CD14-positive monocyte (primary cell): ENCODE data around the gene NFE2L1. TPM values are rescaled to one million over a fixed set of nuclear protein-coding genes. Genes with fewer than 3 reads are reported as not detected.

ENCODE experiments used
- DNase-seq, 3 donors: peaks; one replicate each; pipeline ENCODE4 v3.0.0-alpha.2; 2011 to 2022
- H2AFZ ChIP-seq: 2 replicates; pipeline ENCODE4 v1.6.0; 2012; ENCODE audit warnings: mild to moderate bottlenecking, low read depth, low read length, inconsistent platforms; ENCODE audit not compliant: insufficient read depth, poor library complexity, severe bottlenecking
- H3K27ac ChIP-seq, 2 donors: 1 replicate in 1 of 2; 2 replicates in 1 of 2; pipeline ENCODE4 v1.5.1; 2012 to 2013; ENCODE audit warnings: low read length in 2 of 2, control low read depth in 1 of 2, inconsistent platforms in 1 of 2, low read depth in 1 of 2, mild to moderate bottlenecking in 1 of 2
- H3K27me3 ChIP-seq, 2 donors: one replicate each; pipeline versions ENCODE4 v1.6.0 to v1.6.1; 2011 to 2013; ENCODE audit warnings: low read length in 2 of 2; ENCODE audit not compliant: control insufficient read depth in 2 of 2, insufficient read depth in 2 of 2
- H3K36me3 ChIP-seq, 2 donors: replicated peaks in 1 of 2; 1 replicate in 1 of 2; 2 replicates in 1 of 2; pipeline versions ENCODE4 v1.5.1 to v1.6.1; 2012 to 2013; ENCODE audit warnings: low read length in 2 of 2, control low read depth in 1 of 2, inconsistent platforms in 1 of 2, mild to moderate bottlenecking in 1 of 2; ENCODE audit not compliant: insufficient read depth in 2 of 2, control insufficient read depth in 1 of 2
- H3K4me1 ChIP-seq, 2 donors: 1 replicate in 1 of 2; 2 replicates in 1 of 2; pipeline versions ENCODE4 v1.5.1 to v1.6.1; 2012 to 2013; ENCODE audit warnings: low read length in 2 of 2, control low read depth in 1 of 2, inconsistent platforms in 1 of 2, mild to moderate bottlenecking in 1 of 2, moderate library complexity in 1 of 2; ENCODE audit not compliant: insufficient read depth in 2 of 2, control insufficient read depth in 1 of 2
- H3K4me2 ChIP-seq: replicated peaks from 2 replicates; pipeline ENCODE3; 2012; ENCODE audit warnings: low read length, moderate library complexity, mild to moderate bottlenecking; ENCODE audit not compliant: poor library complexity, severe bottlenecking; ENCODE audit errors: extremely low read depth
- H3K4me3 ChIP-seq, 3 experiments: fragments of 200-600 bp in 1 of 3; sonication (generic) in 1 of 3; replicated peaks in 1 of 3; 1 replicate in 2 of 3; 2 replicates in 1 of 3; pipeline ENCODE4 v1.5.1; 2011 to 2013; ENCODE audit warnings: low read length in 3 of 3, mild to moderate bottlenecking in 3 of 3, control low read depth in 2 of 3, low read depth in 2 of 3, inconsistent platforms in 1 of 3, moderate library complexity in 1 of 3
- H3K79me2 ChIP-seq: 2 replicates; pipeline ENCODE4 v1.6.0; 2012; ENCODE audit warnings: mild to moderate bottlenecking, control low read depth, inconsistent platforms, low read length, moderate library complexity; ENCODE audit not compliant: insufficient read depth
- H3K9ac ChIP-seq: 2 replicates; pipeline ENCODE4 v1.6.0; 2017; ENCODE audit warnings: low read length, mild to moderate bottlenecking; ENCODE audit not compliant: insufficient read depth, poor library complexity, severe bottlenecking
- H3K9me3 ChIP-seq, 2 donors: replicated peaks in 1 of 2; 1 replicate in 1 of 2; 2 replicates in 1 of 2; pipeline versions ENCODE4 v1.5.1 to v1.6.1; 2012 to 2013; ENCODE audit warnings: low read length in 2 of 2, control low read depth in 1 of 2; ENCODE audit not compliant: control insufficient read depth in 1 of 2, insufficient read depth in 1 of 2
- H4K20me1 ChIP-seq: 2 replicates; pipeline ENCODE4 v1.6.0; 2012; ENCODE audit warnings: mild to moderate bottlenecking, low read length, control low read depth, moderate library complexity; ENCODE audit not compliant: insufficient read depth
- H3K27ac Mint-ChIP-seq, 7 donors: one replicate each; pipeline ENCODE4 v1.8.0; 2020; ENCODE audit warnings: mild to moderate bottlenecking in 7 of 7, mixed read lengths in 7 of 7, moderate library complexity in 6 of 7, inconsistent platforms in 2 of 7
- H3K27me3 Mint-ChIP-seq, 3 donors: one replicate each; pipeline ENCODE4 v1.8.0; 2021 to 2022; ENCODE audit warnings: low read depth in 3 of 3, mild to moderate bottlenecking in 3 of 3, mixed read lengths in 3 of 3, moderate library complexity in 3 of 3, inconsistent platforms in 1 of 3
- H3K36me3 Mint-ChIP-seq, 2 donors: one replicate each; pipeline ENCODE4 v1.8.0; 2020; ENCODE audit warnings: mixed read lengths in 2 of 2, inconsistent platforms in 1 of 2, mild to moderate bottlenecking in 1 of 2
- H3K4me1 Mint-ChIP-seq: one replicate; pipeline ENCODE4 v1.8.0; 2020; ENCODE audit warnings: mild to moderate bottlenecking, mixed read lengths
- H3K4me3 Mint-ChIP-seq, 2 donors: one replicate each; pipeline ENCODE4 v1.8.0; 2020; ENCODE audit warnings: mild to moderate bottlenecking in 2 of 2, mixed read lengths in 2 of 2, moderate library complexity in 1 of 2
- H3K9me3 Mint-ChIP-seq, 7 donors: one replicate each; pipeline ENCODE4 v1.8.0; 2020 to 2022; ENCODE audit warnings: mixed read lengths in 7 of 7, mild to moderate bottlenecking in 6 of 7, moderate library complexity in 6 of 7, inconsistent platforms in 2 of 7
- WGBS: methylation state at CpG from one replicate; pipeline ENCODE4 v1.1.5; 2013; ENCODE audit warnings: missing lambda C conversion rate; ENCODE audit not compliant: insufficient coverage; 5-methylcytosine and 5-hydroxymethylcytosine counted together
- intact Hi-C, 2 donors: fragments of 100-400 bp; cut with micrococcal nuclease; formaldehyde crosslinking; loops; one replicate each; pipeline versions ENCODE4 v1.15.0 to v1.15.1; 2023
- polyA plus RNA-seq, 3 donors: library from polyadenylated mRNA; depleted of rRNA in 1 of 3; unstranded in 2 of 3; stranded (reverse) in 1 of 3; fragments of 300-500 nt in 2 of 3; fragments of >200 nt in 1 of 3; fragmentation: Illumina TruSeq in 2 of 3; gene quantifications; 1 replicate in 2 of 3; 2 replicates in 1 of 3; pipeline ENCODE4 v1.2.3, GENCODE V29; 2012 to 2021
- TF ChIP-seq, protein P1 (sequence below): fragments of 200-600 bp; IDR thresholded peaks from one replicate; pipeline ENCODE4 v1.8.0; 2022; ENCODE audit warnings: antibody characterized with exemption, mild to moderate bottlenecking

NFE2L1 gene
- polyA plus RNA-seq, 3 donors = 2.8 to 27.0 (median 7.1) TPM

- TF ChIP-seq, protein P1, sequence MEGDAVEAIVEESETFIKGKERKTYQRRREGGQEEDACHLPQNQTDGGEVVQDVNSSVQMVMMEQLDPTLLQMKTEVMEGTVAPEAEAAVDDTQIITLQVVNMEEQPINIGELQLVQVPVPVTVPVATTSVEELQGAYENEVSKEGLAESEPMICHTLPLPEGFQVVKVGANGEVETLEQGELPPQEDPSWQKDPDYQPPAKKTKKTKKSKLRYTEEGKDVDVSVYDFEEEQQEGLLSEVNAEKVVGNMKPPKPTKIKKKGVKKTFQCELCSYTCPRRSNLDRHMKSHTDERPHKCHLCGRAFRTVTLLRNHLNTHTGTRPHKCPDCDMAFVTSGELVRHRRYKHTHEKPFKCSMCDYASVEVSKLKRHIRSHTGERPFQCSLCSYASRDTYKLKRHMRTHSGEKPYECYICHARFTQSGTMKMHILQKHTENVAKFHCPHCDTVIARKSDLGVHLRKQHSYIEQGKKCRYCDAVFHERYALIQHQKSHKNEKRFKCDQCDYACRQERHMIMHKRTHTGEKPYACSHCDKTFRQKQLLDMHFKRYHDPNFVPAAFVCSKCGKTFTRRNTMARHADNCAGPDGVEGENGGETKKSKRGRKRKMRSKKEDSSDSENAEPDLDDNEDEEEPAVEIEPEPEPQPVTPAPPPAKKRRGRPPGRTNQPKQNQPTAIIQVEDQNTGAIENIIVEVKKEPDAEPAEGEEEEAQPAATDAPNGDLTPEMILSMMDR = peak; percentile 68
- WGBS = under 1% methylated on average over 45 of the region's 56 CpGs
- H3K9me3 Mint-ChIP-seq = peaks cover 0 to 2% (median 0%) of the 10 kb centered on the region in 7 donors
- DNase-seq = peak; percentile 95 to 97 (median 96)
- Histone ChIP-seq H3K79me2 (no peaks in the 10 kb centered on the region), H4K20me1 (no peaks in the 10 kb centered on the region), H3K27me3 (no peaks in the 10 kb centered on the region), H3K4me2 (peak overlapping the region; percentile 84), H3K9ac (no peak overlapping the region), H3K4me1 (peaks cover 54 to 65% of the 10 kb centered on the region in 2 donors), H3K4me3 (peak overlapping the region; percentile 48 to 78 (median 50)), H3K36me3 (no peaks in the 10 kb centered on the region), H3K9me3 (no peaks in the 10 kb centered on the region), H2AFZ (peak overlapping the region; percentile 88), H3K27ac (peak overlapping the region; percentile 46 to 70)
- H3K4me1 Mint-ChIP-seq = peaks cover 58% of the 10 kb centered on the region
- H3K27ac Mint-ChIP-seq = peak overlapping the region; percentile 90 to 97 (median 94)
- intact Hi-C loops = loop anchor here (1.0 to 10.0 kb wide), 8 partner anchors 24 to 592 kb away; partner anchors contain the start of genes HOXB8 (in 1 of the 2) and NFE2L1 (in 1 of the 2)
- H3K36me3 Mint-ChIP-seq = no peaks in the 10 kb centered on the region
- H3K4me3 Mint-ChIP-seq = peak overlapping the region; percentile 87 to 97
- H3K27me3 Mint-ChIP-seq = peaks cover 7 to 10% (median 9%) of the 10 kb centered on the region in 3 donors
These were observed 22.9 kb upstream of the NFE2L1 start for GRCh38 chr17:48025040-48025903.

- peak overlapping the region in 1 of 3 experiments; percentile 78 for H3K4me3 ChIP-seq
These were observed 22.2 kb upstream of the NFE2L1 start for GRCh38 chr17:48025904-48026501.

More at GRCh38 chr17:48025904-48026501, 22.2 kb upstream of the NFE2L1 start:
- peak overlapping the region; percentile 87 to 97 for H3K4me3 Mint-ChIP-seq
- H3K79me2 ChIP-seq = no peaks in the 10 kb centered on the region
- peak overlapping the region; percentile 88 for H2AFZ ChIP-seq
- H3K27ac Mint-ChIP-seq = peak overlapping the region in 3 of 7 donors; percentile 4 to 95 (median 91)
- peak overlapping the region in 1 of 2 donors; percentile 42 for H3K27ac ChIP-seq
- no peak for DNase-seq
- peaks cover 52% of the 10 kb centered on the region for H3K4me1 Mint-ChIP-seq
- intact Hi-C loops = loop anchor here (1.0 to 10.0 kb wide), 8 partner anchors 23 to 591 kb away; partner anchors contain the start of genes HOXB8 (in 1 of the 2) and NFE2L1 (in 1 of the 2)
- TF ChIP-seq, protein P1 = no peak
- H3K9me3 Mint-ChIP-seq = peaks cover 0 to 3% (median 0%) of the 10 kb centered on the region in 7 donors
- WGBS = 48% methylated on average over 6 of the region's 8 CpGs
- H3K36me3 ChIP-seq = no peaks in the 10 kb centered on the region
- H4K20me1 ChIP-seq = no peaks in the 10 kb centered on the region
- H3K27me3 ChIP-seq = no peaks in the 10 kb centered on the region
- H3K9ac ChIP-seq = no peak overlapping the region
- H3K36me3 Mint-ChIP-seq = no peaks in the 10 kb centered on the region
- H3K4me2 ChIP-seq = peak overlapping the region; percentile 84
- H3K4me1 ChIP-seq = peaks cover 53 to 58% of the 10 kb centered on the region in 2 donors
- H3K27me3 Mint-ChIP-seq = peaks cover 7 to 17% (median 16%) of the 10 kb centered on the region in 3 donors
- H3K9me3 ChIP-seq = no peaks in the 10 kb centered on the region
